ENCODE data around the gene SLC39A1.
A peak's percentile ranks its signal among the peaks of the same experiment; 100 is the strongest.

Gene SLC39A1

GRCh38 chr1:153933955-153934354, 29.4 kb downstream of the SLC39A1 start:
- H2AK5ac ChIP-seq (ENCODE audit: low read depth, low read length), result no peak overlapping the region
- H3K9ac ChIP-seq (ENCODE audit: low read depth, low read length, poor library complexity), result no peak overlapping the region
- WGBS, 2 donors (ENCODE audit: extremely low coverage in 2 of 2, insufficient read length in 2 of 2, insufficient replicate concordance in 1 of 2), result no CpG with 5 or more reads among the region's 11 CpGs
- H3K18ac ChIP-seq (ENCODE audit: low read length), result no peak overlapping the region
- H4K8ac ChIP-seq (ENCODE audit: low read depth, low read length), result no peak overlapping the region
- H4K91ac ChIP-seq (ENCODE audit: low read depth, low read length, poor library complexity), result no peak overlapping the region
- H3K4me3 ChIP-seq (ENCODE audit: low read length in 2 of 2), result no peak overlapping the region
- H3K23ac ChIP-seq (ENCODE audit: low read depth, low read length, poor library complexity), result no peak overlapping the region
- H2AFZ ChIP-seq (ENCODE audit: low read length), result no peak overlapping the region
- H3K4ac ChIP-seq (ENCODE audit: low read length), result no peak overlapping the region
- no peak overlapping the region for H2BK120ac ChIP-seq (ENCODE audit: low read depth, low read length)
- no peak overlapping the region for H3K4me2 ChIP-seq (ENCODE audit: insufficient read depth, low read length, poor library complexity, severe bottlenecking)
- peaks cover 14 to 86% of the 10 kb centered on the region in 2 donors for H3K36me3 ChIP-seq (replicated peaks in 1 of 2; ENCODE audit: control insufficient read depth in 2 of 2, insufficient read depth in 2 of 2, low read length in 2 of 2)
- no peaks in the 10 kb centered on the region for H3K4me1 ChIP-seq (ENCODE audit: control insufficient read depth in 2 of 2, insufficient read depth in 1 of 2, low read depth in 1 of 2, low read length in 2 of 2)
- no peaks in the 10 kb centered on the region for H3K9me3 ChIP-seq (replicated peaks in 1 of 2; ENCODE audit: control insufficient read depth in 2 of 2, insufficient read depth in 1 of 2, low read depth in 1 of 2, low read length in 2 of 2)
- no peaks in the 10 kb centered on the region for H3K27me3 ChIP-seq (ENCODE audit: control insufficient read depth in 3 of 3, insufficient read depth in 3 of 3, low read depth in 1 of 3, low read length in 3 of 3)
- H2BK12ac ChIP-seq (ENCODE audit: low read length), result no peak overlapping the region
- no peak overlapping the region for H3K27ac ChIP-seq (replicated peaks; ENCODE audit: low read length)
- no peak for DNase-seq (ENCODE audit: low spot score)
- H2BK15ac ChIP-seq (ENCODE audit: low read length), result no peak overlapping the region
- H3K14ac ChIP-seq (ENCODE audit: low read length), result no peak overlapping the region
- no peaks in the 10 kb centered on the region for H3K79me1 ChIP-seq (ENCODE audit: low read depth, low read length)
- H2BK5ac ChIP-seq (ENCODE audit: low read length), result no peak overlapping the region

DNA sequence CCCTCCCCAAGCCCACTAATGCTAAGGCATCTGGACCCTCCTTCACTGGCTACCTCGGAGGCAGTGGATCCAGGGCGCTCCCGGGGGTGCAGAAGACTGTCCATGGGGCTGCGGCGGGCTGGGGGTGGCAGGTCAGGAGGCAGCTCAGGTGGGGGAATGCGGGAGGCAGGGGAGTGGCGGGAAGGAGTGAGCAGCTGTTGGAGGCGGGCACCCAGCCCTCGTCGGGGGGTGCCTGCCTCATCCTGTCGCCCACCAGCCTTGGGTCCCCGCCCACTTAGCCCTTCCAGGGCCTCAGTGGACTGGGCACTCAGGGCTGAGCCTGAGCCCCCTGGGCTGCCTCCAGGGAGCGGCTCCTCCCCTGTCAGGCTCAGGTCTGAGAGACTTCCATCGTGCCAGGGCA, 29.9 kb downstream of the SLC39A1 start:
- H3K27ac ChIP-seq (replicated peaks; ENCODE audit: low read length), result no peak overlapping the region
- H3K23ac ChIP-seq (ENCODE audit: low read depth, low read length, poor library complexity), result no peak overlapping the region
- no peak overlapping the region for H2BK5ac ChIP-seq (ENCODE audit: low read length)
- H4K8ac ChIP-seq (ENCODE audit: low read depth, low read length), result no peak overlapping the region
- no peaks in the 10 kb centered on the region for H3K4me1 ChIP-seq (ENCODE audit: control insufficient read depth in 2 of 2, insufficient read depth in 1 of 2, low read depth in 1 of 2, low read length in 2 of 2)
- no peak overlapping the region for H2BK12ac ChIP-seq (ENCODE audit: low read length)
- H2BK15ac ChIP-seq (ENCODE audit: low read length), result no peak overlapping the region
- WGBS, 2 donors (ENCODE audit: extremely low coverage in 2 of 2, insufficient read length in 2 of 2, insufficient replicate concordance in 1 of 2), result no CpG with 5 or more reads among the region's 14 CpGs
- H3K9ac ChIP-seq (ENCODE audit: low read depth, low read length, poor library complexity), result peak overlapping the region; percentile 21
- H3K14ac ChIP-seq (ENCODE audit: low read length), result no peak overlapping the region
- no peaks in the 10 kb centered on the region for H3K9me3 ChIP-seq (replicated peaks in 1 of 2; ENCODE audit: control insufficient read depth in 2 of 2, insufficient read depth in 1 of 2, low read depth in 1 of 2, low read length in 2 of 2)
- H2AFZ ChIP-seq (ENCODE audit: low read length), result no peak overlapping the region
- peaks cover 14 to 81% of the 10 kb centered on the region in 2 donors for H3K36me3 ChIP-seq (replicated peaks in 1 of 2; ENCODE audit: control insufficient read depth in 2 of 2, insufficient read depth in 2 of 2, low read length in 2 of 2)
- no peak overlapping the region for H3K18ac ChIP-seq (ENCODE audit: low read length)
- no peaks in the 10 kb centered on the region for H3K79me1 ChIP-seq (ENCODE audit: low read depth, low read length)
- no peak overlapping the region for H2BK120ac ChIP-seq (ENCODE audit: low read depth, low read length)
- no peak overlapping the region for H2AK5ac ChIP-seq (ENCODE audit: low read depth, low read length)
- no peaks in the 10 kb centered on the region for H3K27me3 ChIP-seq (ENCODE audit: control insufficient read depth in 3 of 3, insufficient read depth in 3 of 3, low read depth in 1 of 3, low read length in 3 of 3)
- no peak overlapping the region for H3K4me2 ChIP-seq (ENCODE audit: insufficient read depth, low read length, poor library complexity, severe bottlenecking)
- DNase-seq (ENCODE audit: low spot score), result no peak
- no peak overlapping the region for H4K91ac ChIP-seq (ENCODE audit: low read depth, low read length, poor library complexity)
- no peak overlapping the region for H3K4ac ChIP-seq (ENCODE audit: low read length)
- no peak overlapping the region for H3K4me3 ChIP-seq (ENCODE audit: low read length in 2 of 2)

DNA sequence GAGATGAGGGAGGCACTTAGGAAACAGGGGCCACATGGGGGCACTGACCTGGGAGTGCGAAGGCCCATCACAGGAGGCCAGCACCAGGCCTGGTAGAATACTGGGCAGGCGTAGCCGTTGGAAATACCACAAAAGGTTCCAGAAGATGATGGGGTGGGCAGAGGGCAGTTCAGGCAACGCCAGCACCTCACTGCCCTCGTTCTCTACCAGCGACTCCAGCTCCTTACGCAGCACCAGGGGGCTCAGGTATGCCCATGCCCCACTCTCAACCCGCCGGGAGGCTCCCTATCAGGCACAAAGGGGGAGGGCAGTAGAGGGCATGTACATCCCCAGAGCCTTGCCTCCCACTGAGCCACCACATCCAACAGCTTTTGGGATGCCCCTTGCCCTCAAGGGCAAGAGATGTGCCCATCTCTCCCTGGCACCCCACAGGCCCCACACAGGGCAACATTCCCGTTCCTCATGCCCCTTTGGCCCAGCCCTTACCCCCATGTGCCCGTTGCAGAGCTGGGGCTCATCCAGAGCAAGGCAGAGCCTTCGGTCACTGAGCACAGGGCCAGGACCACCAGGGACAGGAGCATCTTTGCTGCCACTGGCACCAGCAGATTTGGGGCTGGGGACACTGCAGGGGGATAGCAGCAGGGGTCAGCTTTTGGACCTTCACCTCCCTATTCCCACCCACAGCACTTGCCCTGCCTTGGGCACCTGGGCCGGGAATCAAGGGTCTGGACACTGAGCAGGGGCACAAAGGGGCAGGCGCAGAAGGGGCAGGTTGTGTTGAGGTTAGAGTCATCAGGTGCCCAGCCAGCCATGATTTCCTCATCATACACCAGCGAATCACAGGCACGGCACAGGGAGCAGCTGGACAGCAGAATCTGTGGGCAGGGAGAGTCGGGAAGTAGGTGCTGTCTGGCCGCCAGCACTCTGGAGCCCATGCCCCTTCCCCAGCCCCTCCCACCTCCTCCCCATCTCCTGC, 30.9 kb downstream of the SLC39A1 start:
- no CpG with 5 or more reads among the region's 18 CpGs for WGBS, 2 donors (ENCODE audit: extremely low coverage in 2 of 2, insufficient read length in 2 of 2, insufficient replicate concordance in 1 of 2)
- Histone ChIP-seq H3K36me3 (replicated peaks in 1 of 2; ENCODE audit: control insufficient read depth in 2 of 2, insufficient read depth in 2 of 2, low read length in 2 of 2) (peaks cover 13 to 76% of the 10 kb centered on the region in 2 donors), H3K27ac (replicated peaks; ENCODE audit: low read length) (no peak overlapping the region), H3K4me3 (ENCODE audit: low read length in 2 of 2) (peak overlapping the region in 1 of 2 donors; percentile 12), H2AFZ (ENCODE audit: low read length) (no peak overlapping the region), H3K4me2 (ENCODE audit: insufficient read depth, low read length, poor library complexity, severe bottlenecking) (no peak overlapping the region), H3K4me1 (ENCODE audit: control insufficient read depth in 2 of 2, insufficient read depth in 1 of 2, low read depth in 1 of 2, low read length in 2 of 2) (no peaks in the 10 kb centered on the region), H3K23ac (ENCODE audit: low read depth, low read length, poor library complexity) (peak overlapping the region; percentile 91), H3K27me3 (ENCODE audit: control insufficient read depth in 3 of 3, insufficient read depth in 3 of 3, low read depth in 1 of 3, low read length in 3 of 3) (no peaks in the 10 kb centered on the region), H3K4ac (ENCODE audit: low read length) (no peak overlapping the region), H3K9me3 (replicated peaks in 1 of 2; ENCODE audit: control insufficient read depth in 2 of 2, insufficient read depth in 1 of 2, low read depth in 1 of 2, low read length in 2 of 2) (no peaks in the 10 kb centered on the region), H2BK12ac (ENCODE audit: low read length) (peak overlapping the region; percentile 58), H2BK5ac (ENCODE audit: low read length) (no peak overlapping the region), H3K9ac (ENCODE audit: low read depth, low read length, poor library complexity) (peak overlapping the region; percentile 21), H2BK120ac (ENCODE audit: low read depth, low read length) (no peak overlapping the region), H2AK5ac (ENCODE audit: low read depth, low read length) (no peak overlapping the region), H4K91ac (ENCODE audit: low read depth, low read length, poor library complexity) (no peak overlapping the region), H2BK15ac (ENCODE audit: low read length) (no peak overlapping the region), H4K8ac (ENCODE audit: low read depth, low read length) (no peak overlapping the region), H3K79me1 (ENCODE audit: low read depth, low read length) (no peaks in the 10 kb centered on the region), H3K14ac (ENCODE audit: low read length) (peak overlapping the region; percentile 71), H3K18ac (ENCODE audit: low read length) (peak overlapping the region; percentile 38)
- DNase-seq (ENCODE audit: low spot score), result no peak
